ENCODE results near the gene LPP.

The LPP gene

DNA sequence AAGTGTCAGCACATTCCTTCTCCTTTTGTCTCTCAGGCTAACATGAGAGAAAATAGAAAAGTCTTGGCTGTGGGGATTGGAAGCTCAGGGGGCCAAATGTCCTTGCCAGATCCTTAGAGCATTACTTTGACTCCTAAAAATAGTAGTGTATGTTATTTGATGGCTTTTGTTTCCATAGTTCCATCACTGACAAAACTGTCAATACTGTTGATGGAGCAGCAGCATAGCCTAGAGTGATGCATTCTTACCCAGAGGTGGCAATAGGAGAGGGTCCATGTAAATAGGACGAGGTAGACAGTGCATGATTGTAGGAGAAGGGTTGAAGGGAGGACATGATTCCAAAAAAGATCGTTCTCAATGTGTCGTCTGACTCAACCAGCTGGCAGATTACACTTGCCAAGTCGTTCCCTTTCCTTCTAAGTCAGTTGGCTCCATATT, 735.1 kb downstream of the LPP start:
- DNase-seq (ENCODE audit: low read depth), result no peak

DNA sequence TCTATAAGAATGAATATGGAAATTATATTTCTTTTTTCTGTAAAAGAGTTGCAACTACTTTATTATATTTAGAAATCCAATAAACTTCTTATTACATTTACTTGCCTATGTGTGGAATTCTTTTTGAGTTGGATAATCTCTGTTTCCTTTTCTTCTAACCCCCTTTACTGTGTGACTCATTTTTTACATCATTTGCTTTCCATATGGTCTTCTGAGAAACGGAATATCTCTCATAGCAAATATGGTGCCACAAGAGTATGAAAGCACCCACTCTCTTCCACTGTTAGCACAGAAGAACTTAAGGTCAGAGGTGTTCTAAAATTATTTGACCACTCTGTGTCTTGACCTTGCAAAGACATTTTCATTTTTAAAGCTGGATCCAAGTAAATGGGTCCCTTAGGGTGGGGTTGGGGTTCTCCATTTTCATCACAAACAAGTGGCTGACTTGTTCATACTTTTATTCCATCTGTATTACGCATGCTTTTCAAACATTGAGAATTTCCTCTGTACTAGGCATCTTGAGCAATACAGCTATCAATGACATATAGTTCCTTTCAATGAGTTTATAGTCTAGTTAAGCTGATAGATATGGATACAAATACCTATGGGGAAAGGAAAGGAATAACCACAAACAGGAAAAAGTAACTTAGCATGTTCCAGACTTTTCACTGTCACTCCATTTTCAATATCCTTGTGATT, 736.8 kb downstream of the LPP start:
- no peak for DNase-seq (ENCODE audit: low read depth)

DNA sequence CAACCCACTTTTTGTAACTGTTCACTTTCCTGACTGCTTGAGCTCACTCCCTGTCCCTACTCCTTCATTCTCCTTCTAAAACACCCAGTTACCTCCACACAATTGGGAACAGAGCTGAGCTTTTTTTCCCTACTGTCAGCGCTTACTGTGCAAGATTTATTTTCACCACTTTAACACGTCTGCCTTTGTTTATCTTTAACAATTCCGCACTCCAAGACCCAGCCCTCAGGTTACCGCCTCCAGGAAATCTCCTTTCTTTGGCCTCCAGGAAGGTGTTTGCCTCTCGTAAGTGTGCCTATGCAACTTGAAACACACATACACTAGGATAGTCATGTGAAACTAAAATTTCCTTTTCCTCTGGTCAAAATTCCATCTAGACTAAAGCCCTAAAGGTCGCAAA, 745.9 kb downstream of the LPP start:
- DNase-seq (ENCODE audit: low read depth), result no peak

DNA sequence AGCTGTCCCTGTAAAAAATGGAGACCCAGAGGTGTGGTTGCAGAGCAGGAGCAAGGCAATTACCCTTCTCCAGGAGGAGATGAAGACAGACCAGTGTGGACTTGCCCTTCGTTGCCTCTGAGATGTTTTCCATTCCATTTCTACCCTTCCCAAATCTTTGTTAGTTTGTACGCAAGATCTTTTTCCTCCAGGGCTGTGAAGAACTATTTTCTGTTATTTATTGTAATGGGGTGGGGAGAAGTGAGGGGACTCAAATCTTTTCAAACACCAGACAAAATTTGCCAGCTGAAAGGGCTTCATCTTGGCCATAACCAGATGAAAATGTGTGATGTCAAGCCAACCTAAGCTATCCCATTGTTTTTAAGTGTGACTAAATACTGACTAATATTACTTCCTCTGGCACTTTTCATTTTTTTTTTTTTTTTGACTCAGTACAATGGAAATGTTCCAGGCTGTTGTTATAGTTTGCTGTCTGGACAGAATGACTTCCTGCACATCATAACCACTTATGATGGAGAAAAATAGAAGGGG, 746.5 kb downstream of the LPP start:
- DNase-seq (ENCODE audit: low read depth), result peak; percentile 72

DNA sequence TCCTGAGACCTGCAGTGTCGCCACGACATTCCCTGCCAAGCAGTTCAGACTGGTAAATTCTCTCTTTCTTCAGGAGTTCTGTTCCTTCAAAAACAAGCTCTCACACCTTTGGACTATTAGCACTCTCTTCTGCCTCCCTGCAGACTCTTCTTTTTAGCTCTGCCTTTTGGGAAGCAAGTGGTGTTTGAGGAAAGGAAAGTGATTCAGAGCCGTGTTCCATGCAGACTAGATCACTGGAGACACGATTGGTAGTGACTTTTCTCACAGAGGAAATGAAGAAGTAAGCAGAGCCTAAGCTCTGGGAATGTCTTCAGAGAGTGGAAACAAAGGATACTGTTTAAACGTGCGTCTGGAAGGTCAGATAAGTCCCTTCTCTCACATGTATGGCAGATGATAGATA, 747.2 kb downstream of the LPP start:
- no peak for DNase-seq (ENCODE audit: low read depth)

DNA sequence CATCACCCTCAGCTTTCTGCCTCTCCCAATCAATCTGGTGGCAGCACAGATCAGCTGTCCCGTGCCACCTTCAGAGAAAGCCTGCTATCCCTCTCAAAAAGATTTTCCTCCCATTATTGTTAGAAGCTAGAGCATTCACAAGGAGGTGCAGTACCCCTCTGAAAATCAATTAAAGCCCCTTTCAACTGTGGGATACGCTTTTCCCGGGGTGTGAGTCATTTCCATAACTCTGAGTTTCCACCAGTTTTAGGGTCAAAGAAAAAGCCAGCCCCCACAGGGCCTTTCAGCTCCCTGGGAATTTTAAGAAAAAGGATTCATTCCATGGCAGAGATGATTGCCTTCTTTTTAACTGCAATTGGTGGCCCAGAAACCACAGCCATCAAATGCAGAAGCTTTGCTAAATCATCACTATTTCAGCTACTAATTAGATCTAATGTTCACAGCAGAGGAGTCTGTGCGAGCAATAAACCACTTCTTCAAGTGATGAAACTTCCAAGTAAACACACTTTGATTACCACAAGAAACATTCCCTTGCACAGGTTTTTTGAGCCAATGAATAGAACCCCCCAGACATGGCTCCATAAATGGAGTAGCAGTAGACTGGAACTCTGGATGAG, 747.8 kb downstream of the LPP start:
- no peak for DNase-seq (ENCODE audit: low read depth)

DNA sequence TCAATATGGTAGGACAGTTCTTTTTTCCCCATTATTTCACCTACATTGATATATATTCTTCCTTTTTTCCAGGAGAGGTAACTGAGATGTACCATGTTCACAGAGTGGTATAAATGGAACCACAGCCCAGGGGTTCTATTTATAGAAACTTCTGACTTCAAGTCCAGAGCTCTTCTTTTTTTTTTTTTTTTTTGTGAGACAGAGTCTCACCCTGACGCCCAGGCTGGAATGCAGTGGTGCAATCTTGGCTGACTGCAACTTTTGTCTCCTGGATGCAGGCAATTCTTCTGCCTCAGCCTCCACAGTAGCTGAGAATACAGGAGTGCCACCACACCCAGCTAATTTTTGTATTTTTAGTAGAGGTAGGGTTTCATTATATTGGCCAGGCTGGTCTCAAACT, 750.7 kb downstream of the LPP start:
- no peak for DNase-seq (ENCODE audit: low read depth)

DNA sequence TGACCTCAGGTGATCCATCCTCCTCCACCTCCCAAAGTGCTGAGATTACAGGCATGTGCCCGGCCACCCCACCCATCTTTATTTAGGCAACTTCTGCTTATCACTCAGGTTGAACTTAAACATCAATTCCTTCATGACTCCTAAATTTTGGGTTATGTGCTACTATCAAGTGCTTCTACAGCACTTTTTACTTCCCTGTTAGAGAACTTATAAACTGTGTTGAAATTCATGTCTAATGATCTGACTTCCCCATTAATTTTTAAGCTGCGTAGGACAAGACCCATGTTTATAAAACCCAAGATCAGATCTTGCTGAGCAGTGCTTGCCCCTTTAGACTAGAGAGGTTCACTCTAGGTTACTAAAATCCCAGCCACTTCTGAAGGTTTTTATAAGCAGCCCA, 751.6 kb downstream of the LPP start:
- DNase-seq (ENCODE audit: low read depth), result no peak

DNA sequence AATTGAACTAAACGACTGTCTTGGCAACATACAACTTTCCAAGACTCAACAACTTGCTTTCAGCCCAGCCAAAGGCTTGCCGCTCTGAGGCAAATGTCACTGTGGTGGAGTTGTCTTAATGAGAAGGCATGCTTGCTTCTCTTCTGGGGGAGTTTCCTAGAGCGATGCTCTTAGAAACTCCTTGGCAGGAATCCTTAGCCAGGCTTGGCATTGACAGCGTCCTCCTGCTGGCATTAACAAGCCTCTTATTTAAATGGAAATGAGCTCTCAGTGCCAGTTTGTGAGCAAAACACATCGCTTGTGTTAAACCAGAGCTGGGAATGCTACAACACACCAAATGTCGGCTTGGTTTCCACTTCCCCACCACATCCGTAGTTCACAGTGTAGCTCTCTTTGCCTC, 752.3 kb downstream of the LPP start:
- no peak for DNase-seq (ENCODE audit: low read depth)

DNA sequence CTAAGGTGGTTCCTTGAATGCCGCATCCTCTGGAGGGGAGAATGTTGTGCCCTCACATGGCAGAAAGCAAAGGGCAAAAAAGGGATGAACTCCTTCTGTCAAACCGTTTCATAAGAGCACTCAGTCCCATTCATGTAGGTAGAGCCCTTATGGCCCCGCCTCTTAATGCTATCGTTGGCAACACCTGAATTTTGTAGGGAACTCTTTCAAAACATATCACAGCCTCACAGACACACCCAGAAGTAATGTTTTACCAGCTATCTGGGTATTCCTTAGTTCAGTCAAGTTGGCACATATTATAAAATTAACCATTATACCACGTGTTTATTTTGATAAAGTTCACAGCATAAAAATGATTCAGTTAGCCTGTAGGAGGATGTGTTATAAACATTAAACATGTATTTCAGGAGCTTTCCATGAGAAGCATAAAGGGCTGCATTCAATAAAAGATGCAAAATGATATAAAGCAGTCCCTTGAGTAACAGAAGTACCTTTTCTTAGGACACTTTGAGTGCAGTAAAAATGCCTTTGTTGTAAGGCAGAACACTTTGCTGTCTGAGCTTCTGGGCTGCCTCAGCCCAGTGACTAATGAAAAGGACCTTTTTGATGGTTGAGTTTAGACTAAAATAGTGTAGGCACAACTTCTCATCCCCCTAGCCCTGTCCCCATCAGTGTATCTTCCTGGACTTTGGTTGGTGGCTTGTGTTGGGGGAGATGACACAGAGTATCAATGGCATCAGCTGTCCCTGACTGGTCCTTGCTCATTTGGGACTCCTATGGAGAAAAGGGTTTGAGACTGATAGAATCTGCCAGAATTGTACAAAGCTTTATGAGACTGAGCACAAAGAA, 754.3 kb downstream of the LPP start:
- DNase-seq (ENCODE audit: low read depth), result no peak

DNA sequence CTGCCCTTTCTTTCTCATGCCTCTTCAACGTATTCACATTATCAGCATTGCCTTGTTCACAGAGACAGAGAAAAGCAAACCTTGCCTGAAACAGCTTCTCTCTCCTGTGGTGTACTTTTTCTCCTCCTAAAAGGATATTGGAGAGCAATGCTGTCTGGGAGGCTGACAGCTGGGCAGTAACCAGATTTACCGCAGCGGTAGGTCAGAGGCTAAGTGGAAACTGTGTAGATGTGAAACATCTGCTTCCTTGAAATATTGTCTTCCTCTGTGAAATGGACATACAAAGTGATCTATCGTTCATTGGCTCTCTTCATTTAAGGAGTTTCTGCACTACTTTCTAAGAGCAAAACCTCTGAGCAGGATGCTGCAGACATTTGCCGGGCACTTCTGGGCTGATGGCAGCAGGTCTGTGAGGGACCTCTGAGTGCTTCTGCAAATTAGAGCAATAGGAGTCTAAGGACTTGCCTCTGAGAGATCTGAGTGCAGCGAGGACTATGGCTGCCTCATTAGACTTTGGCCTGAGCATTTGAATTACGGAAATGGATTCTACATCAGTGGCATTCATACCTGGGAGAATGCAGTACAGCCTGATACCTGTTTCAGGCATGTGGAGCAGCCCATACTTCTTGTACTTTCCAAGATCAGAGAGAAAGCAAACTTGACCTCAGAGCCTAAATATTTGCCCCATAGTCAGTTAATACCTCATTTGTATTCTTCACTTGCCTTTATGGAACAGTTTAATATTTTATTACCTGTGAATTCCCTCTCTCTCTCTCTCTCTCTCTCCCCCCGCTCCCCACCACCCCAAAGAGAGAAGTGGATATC, 757.3 kb downstream of the LPP start:
- DNase-seq (ENCODE audit: low read depth), result no peak

DNA sequence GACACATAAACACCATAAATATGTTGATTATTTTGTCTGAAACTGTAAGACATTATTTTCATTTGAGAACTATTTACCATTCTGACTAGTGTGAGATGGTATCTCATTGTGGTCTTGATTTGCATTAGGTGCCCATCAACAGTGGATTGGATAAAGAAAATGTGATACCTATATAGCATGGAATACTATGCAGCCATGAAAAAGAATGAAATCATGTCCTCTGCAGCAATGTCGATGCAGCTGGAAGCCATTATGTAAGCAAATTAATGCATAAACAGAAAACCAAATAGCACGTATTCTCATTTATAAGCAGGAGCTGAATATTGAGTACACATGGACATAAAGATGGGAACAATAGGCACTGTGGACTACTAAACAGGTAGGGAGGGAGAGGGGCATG, 759.1 kb downstream of the LPP start:
- no peak for DNase-seq (ENCODE audit: low read depth)

DNA sequence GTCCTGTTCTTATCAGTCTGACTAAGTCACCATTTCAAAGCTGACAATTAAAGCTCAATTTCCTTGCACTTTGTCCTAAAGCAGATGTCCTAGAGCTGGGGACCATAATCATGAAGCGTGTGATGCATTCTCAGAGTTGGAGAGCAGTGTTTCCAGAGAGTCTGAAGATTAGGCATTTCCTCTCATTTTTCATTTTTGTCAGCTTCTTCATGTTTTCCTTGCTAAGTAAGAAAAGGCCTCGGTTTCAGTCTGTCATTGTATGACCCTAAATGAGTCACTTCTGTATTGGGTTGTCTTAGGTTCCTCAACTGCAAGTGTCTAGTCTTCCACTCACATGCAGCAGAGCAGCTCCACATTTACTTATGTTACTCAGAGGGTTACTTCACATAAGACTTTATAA, 760.6 kb downstream of the LPP start:
- no peak for DNase-seq (ENCODE audit: low read depth)

DNA sequence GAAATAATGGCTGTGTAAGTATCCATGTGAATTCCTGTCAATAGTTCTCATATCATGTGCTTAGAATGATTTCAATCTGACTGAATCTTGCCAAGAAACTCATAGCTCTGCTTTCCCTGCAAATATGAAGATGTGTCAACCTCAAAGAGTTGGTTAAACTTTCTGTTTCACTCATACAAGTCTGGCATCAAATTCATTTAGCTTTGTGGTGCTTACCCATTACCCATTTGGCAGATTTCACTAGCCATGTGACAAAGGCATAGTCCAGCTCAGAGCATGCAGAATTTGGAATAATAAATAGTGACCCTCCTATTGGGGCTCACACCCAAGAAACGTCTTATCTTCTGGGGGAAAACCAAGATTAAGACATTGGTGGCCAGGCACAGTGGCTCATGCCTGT, 761.2 kb downstream of the LPP start:
- DNase-seq (ENCODE audit: low read depth), result no peak

DNA sequence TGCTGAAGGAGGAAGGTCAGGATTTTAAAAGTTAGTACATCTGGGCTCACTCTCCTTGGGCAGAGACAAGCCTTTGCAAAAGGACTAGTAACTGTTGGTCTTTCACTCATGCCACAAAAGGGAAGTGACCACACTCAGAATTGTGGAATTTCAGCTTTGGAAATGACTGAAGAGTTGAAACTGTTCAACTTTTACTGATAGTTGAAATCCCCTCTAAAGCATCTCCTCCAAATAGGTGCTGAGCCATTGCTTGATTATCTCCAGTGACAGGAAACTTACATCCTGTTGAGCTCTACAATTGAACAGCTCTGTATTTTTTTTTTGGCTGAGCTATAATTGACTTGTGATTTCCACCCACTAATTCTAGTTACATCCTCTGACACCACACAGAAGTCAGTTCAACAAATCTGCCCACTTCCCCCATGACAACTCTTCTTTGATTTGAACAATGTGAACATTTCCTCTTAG, 763.0 kb downstream of the LPP start:
- no peak for DNase-seq (ENCODE audit: low read depth)

DNA sequence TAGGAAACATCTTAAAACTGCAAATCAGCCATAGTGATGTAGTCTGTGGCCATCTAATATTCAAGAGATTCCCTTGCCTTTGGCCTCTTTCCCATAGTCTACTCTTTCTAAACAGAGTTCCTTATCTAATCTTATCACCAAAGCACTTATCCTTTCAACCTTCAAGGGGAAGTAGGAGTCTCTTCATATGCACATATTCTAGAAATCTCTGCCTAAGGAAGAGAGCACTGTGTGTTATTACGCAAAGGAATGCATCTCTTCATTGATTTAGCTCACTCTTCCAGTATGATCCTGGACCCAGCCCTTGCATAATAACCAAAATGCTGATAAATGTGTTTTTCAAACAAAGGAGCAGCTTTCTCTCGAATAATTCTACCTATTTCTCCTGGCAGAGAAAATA, 764.1 kb downstream of the LPP start:
- DNase-seq (ENCODE audit: low read depth), result no peak

DNA sequence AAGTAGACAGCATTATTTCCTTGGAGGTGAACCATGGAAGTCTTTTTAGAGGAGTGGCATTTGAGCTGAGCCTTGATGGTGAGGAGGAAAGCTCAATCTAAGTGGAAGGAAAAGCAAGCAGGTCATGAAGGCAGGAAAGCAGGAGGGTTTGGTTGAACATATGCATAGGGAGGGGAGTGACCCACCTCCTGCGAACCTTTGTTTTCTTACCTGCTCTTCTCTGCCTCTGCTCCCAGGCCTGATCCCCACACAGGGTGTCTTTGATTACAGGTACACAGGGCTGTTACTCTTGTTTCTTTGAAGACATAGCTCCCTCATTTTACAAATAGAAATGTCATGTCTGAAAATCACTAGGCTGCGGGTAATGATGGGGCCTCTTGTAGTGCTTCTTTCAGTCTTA, 769.7 kb downstream of the LPP start:
- DNase-seq (ENCODE audit: low read depth), result no peak

DNA sequence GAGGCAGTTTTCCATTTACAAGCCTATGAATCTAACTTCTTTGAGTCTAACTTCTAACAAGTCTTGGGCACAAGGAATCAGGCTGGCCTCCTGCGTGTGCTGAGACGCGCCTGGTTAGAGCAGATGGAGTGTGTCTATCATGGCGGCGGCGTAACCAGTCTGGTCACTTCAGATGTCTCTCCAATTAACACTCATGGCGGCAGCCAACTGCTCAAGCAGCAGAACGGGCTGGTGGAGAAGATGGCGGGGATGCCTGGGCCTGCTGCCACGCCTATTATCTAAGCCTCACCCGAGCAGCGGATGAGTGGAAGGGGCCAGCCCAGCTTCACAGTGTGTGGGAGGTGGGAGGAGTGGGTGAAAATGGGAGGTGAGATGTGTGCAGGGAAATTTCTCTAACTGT, 771.4 kb downstream of the LPP start:
- DNase-seq (ENCODE audit: low read depth), result no peak

DNA sequence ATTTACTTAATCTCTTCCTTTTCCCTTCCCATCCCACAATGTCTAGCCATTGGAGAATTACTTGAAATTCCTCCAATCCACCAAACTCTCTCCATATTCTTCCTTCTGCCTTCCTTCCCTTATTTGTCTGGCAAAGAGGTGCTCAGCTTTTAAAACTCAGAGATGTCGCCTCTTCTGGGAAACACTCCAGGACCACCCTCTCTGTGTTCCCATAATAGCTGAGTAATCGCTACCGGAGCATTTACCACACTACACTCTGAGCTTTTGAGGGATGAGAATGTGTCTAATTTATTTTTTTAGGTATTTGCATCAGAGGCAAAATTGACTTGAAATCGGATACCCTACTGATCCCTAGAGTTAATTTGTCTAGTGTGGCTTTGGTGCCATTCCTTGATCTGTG, 772.2 kb downstream of the LPP start:
- no peak for DNase-seq (ENCODE audit: low read depth)

DNA sequence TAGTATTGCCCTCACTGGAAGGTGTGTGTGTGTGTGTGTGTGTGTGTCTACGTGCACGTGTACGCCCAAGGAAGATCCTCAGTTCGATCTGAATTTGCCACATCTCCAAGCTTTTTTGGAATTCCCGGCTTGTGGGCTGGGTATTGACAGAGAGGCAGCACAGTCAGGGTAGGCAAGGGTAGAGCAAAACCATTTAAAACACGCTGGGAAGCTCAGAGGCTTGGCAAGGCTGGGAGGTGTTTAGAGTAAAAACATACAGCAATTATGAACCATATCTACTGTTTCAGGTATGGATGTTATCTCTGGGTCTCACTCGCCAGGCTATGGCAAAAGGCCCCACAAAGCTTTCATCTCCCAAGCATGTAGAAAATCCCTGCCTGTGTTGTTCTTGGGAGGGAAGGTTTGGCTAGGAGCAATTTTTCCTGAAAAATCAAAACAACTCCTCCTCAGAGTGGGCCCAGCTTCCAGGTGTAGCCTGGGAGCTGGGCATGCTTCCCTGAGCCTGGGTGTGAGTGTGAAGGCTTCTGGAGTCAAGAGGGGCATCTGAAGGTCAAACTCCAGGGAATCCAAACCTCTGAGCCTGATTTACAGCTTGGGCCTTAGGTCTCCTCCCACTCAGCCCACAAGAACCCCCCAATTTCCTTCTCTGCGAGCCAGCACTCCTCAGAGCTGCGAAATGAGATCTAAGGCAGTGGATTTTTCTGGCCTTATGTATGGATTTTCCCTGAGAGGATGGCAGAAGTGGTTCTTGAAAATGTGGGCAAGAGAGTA, 773.0 kb downstream of the LPP start:
- DNase-seq (ENCODE audit: low read depth), result no peak

DNA sequence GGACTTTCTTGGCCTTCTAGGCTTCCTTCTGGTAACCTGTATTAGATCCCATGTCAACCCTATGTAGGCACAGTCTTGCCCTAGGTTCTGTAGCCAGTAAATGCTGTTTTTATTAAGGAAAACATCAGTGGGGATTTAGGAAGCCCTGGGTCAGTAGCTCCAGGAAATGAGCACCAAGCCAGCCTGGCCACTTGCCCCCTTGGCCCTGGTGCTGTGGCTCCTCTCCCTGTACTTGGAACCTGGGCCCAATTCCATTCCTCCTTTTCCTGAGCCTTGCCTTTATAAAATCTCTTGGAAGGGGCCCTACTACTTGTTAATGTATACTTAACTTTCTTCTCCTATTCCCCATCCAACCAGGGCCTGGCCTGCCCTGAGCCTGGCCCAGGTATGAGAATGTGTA, 774.0 kb downstream of the LPP start:
- DNase-seq (ENCODE audit: low read depth), result no peak

Measured in HS-5 (cell line).